Stimulated activated CD4-positive, alpha-beta T cell treated with anti-CD3 and anti-CD28 coated beads, Interleukin-4, amount 100 ng/mL, for 4 hours (primary cell): ENCODE results near the gene GLIPR1.
"Not testable (repeated sequence)": the region's sequence is repeated elsewhere in the genome, so short reads cannot be mapped to it uniquely, and the experiment has no call there.

Experiments used
- DNase-seq, 2 experiments: peaks; one replicate each; pipeline ENCODE4 v3.0.0-alpha.2; 2020

GLIPR1 gene

DNA sequence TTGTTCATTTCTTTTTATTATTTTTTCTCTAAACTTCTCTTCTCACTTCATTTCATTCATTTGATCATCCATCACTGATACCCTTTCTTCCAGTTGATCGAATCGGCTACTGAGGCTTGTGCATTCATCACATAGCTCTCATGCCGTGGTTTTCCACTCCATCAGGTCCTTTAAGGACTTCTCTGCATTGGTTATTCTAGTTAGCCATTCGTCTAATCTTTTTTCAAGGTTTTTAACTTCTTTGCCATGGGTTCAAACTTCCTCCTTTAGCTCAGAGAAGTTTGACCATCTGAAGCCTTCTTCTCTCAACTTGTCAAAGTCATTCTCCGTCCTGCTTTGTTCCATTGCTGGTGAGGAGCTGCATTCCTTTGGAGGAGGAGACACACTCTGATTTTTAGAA lies 41.6 kb downstream of the GLIPR1 start:
- not testable (repeated sequence) for DNase-seq

DNA sequence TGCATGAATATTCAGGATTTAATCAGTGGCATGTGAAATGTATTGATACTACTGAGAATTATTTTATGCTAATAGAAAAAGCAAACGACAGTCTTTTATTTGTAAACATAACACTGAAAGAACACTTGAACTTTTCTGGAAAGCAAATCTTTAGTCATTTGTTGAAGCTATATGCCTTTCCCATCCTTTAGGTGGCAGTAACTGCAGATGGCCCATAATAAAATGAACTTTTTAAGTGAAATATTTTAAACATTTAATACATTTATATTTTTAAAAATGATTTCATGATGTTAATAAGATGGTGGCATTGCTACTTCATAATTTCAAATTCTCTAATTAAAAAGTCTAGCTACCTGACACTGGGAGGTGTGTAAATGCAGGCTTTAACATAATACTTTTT lies 44.7 kb downstream of the GLIPR1 start:
- DNase-seq, result no peak

DNA sequence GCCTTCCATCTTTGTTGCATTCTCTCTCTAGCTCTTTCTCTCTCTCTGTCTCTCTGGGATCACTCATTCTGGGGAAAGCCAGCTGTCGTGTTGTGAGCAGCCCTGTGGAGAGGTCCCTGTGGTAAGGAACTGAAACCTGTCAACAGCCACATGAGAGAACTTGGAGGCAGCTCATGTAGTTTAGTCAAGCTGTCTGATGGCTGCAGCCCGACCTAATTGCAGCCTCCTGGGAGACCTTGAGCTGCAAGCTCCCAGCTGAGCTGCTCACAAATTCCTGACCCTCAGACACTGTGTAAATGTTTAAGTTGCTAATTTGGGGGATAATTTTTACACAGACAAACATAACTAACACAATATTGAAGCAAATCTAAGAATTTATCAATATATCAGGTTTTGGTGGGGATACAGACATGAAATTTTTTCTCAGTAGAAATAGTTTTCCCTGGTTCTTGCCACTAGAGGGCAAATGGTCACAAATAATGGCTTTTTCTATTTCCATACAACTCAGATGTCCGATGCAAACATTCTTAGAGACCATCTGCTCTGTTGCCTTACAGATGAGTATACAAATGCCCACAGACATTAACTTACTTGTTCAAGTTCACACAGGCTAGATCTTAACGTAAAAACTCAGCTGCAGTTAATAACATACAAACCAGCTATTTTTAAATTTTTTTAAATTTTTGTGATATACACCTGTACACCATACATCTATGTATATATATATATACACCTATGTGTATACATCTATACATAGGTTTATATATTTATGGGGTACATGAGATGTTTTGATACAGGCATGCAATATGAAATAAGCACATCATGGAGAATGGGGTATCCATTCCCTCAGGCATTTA lies 46.3 kb downstream of the GLIPR1 start:
- DNase-seq, result no peak

DNA sequence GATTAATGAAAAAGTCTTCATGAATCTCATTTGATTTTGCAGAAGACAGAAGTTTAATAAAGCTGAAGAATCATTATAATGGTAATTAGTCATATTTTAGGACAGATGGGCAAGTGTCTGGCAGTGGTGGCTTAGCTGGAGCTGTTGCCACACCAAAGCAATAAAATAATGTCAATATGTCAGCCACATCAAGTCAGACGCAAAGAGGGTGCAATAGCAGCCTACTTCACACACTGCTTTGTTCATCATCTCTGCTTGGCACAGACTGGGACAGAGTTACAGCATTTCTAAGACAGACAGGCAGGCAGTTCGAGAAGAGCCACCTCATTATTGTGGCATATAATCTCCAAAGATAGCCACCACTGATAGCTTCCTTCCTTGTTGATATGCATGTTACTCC lies 47.7 kb downstream of the GLIPR1 start:
- no peak for DNase-seq

DNA sequence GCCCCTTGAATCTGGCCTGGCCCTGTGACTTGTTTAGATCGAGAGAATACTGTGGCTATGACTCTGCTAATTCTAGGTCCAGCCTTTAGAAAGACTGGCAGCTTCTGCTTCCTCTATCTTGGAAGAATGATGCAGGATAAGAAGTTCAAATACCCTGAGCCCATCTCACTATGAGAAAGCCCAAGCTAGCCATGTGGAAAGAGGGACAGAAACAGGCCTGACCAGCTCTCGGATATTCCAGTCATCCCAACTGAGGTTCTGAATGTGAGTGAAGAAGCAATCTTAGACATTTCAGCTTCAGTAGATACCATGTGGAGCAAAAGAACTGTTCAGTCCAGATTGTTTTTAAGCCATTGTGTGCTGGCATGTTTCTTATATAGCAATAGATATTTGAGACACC lies 48.1 kb downstream of the GLIPR1 start:
- no peak for DNase-seq

DNA sequence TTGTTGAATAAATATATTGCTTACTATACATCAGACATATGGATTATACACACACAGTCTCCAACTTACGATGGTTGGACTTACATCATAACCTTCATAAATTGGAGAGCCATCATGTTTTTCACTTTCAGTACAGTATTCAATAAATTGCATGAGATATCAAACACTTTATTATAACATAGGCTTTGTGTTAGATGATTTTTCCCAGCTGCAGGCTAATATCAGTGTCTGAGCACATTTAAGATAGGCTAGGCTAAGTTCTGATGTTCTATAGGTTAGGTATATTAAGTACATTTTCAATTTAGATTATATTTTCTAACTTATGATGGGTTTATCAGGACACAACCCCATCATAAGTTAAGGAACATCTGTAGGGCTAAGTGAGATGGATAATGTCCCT lies 48.8 kb downstream of the GLIPR1 start:
- no peak for DNase-seq

DNA sequence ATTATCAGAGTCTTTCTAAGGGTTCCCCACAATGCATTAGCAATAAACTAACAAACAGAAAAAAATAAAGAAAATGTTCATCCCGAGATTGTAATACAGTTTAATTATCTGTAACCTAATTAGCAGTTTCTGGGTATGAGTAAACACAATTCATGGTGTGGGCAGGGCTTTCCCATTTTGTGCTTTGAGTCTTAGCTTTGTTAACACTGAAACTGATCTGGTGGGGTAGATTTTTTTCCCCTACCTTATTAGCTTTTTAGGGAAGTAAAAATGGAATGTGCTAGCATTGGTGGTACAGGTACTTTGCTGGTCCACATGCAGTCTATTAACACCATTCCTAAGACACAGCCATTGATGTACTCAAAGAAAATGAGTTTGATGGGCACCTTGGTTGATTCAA lies 49.3 kb downstream of the GLIPR1 start:
- DNase-seq, result no peak

DNA sequence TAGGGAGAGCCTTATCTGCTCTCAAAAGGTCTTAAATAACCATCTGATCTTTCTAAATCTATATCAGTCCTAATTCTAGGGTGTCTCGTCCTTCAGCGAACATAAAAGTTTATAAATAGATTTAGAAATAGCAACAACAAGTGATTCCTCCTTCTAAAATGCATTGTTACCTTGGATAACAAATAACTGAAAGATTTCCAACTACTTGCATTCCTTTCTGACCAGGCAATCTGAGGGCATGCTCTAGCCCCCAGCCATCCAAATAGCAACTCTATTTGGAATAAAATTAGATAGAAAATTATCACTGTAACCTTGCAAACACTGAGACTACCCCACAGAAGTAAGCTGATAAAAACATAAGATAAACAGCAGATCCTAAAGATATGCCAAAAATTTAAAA lies 52.7 kb downstream of the GLIPR1 start:
- DNase-seq, result no peak

DNA sequence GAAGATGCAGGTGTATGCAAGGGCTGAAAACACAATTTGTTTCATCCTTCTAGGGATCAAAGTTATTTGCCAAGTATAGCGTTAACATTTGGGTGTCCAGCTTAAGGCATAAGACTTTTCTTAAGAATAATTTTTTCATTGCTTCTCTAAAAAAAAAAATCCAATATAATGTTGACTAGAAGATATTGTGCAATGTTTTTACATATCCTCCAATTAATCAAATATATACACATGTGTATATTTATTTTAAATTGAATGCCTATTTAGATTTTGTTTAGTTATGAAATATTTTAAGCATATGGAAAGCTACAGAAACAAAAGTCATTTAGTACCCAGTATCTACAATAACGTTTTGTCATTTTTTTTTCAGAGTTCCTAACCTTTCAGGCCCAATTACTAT lies 59.3 kb downstream of the GLIPR1 start:
- no peak for DNase-seq

DNA sequence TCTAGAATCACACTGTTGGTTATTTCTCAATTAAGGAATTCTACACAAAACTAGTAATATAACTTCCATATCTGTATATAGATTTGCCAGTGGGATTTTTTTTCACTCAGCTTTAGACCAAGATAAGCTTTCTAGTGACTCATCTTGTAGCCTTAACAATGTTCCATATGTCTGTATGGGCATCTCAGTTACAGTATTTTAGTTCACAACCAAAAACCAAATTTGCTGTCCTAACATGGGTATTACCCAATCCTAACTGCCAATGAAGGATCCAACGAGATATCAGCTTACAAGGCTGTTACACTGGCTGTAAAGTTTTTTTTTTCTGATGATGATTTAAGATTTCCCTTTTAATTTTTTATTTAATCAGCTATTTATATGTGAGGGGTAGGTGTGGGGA lies 62.4 kb downstream of the GLIPR1 start:
- DNase-seq, result no peak

DNA sequence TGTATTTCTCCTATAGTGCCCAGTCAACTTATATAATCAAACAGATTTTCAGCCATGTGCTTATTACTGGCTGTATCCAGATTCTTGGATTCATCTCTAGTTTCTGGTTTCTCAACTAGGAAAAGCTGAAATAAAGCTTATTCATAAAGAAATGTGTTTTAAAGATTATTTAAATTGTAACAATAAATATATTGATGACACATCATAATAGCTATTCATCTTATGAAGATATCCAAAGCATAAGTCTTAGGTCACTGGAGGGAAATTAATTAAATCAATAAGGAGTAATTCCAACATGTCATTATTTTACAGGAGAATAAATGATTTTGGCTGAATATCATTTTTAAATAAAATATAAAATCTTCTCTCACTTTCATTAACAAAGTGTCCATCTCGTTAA lies 63.0 kb downstream of the GLIPR1 start:
- DNase-seq, result no peak

DNA sequence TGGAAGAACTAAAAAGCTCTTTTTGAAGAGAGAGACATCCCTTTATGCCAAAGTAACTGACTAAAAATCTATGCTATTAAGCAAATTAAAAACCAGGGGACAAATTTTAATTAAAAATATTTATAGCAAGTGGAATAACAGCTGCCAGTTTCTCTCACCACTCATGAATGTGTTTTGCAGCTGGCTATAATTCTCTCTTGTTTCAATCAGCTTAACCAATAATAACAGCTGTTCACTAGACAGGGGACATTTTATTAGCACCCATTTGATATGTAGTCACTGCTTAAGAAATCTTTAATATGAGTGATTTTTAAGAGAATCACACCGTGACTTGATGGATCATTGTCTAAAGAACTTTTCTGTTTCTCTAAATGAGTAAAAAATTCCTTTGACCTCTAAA lies 65.1 kb downstream of the GLIPR1 start:
- no peak for DNase-seq

DNA sequence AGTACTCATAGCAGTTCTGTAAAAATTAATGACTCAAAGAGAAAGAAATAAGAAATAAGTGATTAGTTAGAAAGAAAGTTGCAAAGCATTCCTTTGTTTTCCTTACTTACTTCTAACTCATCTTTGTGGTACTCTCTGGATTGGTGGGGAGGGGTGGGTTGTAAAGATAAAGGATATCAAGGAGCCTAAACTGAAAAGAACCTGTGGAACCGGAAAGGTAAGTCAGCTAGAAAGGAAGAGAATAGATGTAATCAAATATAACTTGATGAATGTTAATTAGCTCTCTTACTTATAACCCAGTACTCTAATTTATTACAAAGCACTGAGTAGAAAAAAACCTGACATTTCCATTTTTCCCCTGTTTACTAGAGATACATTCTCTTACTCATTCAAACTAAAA lies 68.3 kb downstream of the GLIPR1 start:
- DNase-seq, result no peak

DNA sequence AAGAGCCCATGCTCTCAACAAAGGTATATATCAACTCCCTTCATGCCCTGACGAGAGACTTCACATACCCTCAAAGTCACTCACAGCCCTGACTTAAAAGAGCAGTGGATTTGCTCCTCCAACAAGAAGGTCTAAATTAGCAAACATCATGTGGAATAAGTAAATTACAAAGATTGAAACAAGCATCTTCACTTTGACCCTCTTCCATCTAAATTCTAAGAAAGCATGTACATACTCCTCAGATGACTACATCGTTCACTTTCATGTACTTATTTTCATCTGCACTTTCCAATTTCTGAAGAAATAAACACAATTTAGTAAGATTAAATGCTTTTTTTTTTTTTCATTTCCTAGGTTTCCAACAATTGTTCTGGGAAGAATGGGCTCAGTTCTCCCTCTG lies 69.4 kb downstream of the GLIPR1 start:
- no peak for DNase-seq

DNA sequence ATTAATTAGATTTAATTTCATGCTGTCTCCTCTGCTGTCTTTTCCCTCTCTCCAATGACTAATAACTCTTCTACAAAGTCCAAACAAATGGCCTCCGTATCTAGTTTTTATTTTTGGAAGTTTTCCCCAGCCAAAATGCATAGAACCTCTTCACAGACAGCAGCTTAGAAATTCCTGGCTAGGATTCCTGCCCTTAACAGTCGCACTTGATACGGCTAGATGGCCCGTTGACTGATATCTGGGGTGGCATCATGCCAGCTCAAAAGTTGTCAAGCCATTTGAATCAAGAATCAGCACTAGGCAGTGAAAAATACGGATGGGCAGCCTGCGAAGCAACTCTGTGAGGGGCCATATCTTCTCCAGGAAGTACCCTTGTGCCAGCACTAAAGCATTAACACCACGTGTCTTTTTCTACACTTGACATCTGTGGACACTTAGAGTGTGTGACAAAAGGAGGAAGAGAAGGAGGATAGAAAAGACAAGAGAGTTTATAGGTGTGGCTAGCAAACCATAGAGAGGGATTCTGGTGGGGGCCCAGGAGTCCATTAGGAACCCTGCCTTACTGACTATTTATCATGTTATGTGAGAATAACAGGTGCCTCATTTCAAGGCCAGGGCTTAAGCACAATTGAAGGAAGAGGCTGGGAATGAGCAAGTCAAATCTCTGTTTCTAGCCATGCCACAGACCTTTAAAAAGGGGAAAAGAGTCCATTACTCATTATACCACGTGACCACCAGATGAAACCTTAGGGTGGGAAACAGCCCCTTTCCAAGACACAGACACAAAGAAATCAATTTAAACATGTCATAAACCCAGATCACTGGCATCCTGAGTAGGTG lies 70.1 kb downstream of the GLIPR1 start:
- DNase-seq, result no peak

DNA sequence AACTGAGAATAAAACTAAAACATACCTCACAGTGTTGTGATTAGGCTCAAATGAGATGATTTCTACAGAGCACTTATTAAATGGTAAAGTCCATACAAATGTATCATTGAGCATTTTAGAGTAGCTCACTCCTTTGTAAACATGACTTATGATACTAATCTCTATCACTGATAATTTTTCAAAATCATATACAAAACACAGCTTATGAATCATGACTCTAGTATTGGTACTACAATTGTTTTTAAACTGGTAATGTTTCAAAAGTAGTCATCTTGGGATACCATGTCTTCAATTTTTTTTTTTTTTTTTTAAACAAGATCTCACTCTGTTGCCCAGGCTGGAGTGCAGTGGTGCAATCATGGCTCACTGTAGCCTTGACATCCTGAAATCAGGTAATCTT lies 70.9 kb downstream of the GLIPR1 start:
- no peak for DNase-seq

DNA sequence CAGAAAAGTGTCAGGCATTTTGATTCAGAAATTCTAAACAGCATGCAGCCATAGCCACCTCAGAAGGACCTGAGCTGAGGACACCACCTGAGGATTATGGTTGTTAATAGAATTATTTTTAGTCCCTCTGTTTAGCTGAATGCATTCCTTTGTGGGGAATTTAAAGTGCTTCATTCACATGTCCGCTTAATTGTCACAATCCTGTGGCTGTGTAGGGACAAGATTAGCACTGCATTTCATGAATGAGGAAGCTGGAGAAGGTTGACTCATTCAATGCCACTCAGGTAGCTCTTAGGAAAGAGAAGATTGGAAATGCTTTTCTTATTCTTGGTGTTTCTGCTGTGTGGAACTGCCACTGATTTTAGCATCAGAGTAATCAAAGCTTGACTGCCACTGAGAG lies 72.8 kb downstream of the GLIPR1 start:
- DNase-seq, result no peak
